Activated CD8-positive, alpha-beta T cell treated with anti-CD3 and anti-CD28 coated beads for 36 hours (primary cell): ENCODE results near the gene CASKIN2. TPM values are rescaled to one million over a fixed set of nuclear protein-coding genes. Genes with fewer than 3 reads are reported as not detected.

Source experiments
- ATAC-seq: fragments of 200-7000 bp; cut with Tn5 transposase; one replicate; pipeline ENCODE4 v1.10.0; 2021; ENCODE audit warnings: mild to moderate bottlenecking, moderate library complexity
- CTCF ChIA-PET: fragments of 350-600 bp; sonication (Branson Sonifier 250); formaldehyde crosslinking; loops from one replicate; lab custom pipeline; 2021; ENCODE audit warnings: antibody characterized with exemption; lab: Charles Lee
- POLR2A ChIA-PET: fragments of 350-600 bp; sonication (Branson Sonifier 250); formaldehyde crosslinking; loops from one replicate; lab custom pipeline; 2021; ENCODE audit warnings: antibody characterized with exemption; lab: Charles Lee
- DNase-seq: peaks from one replicate; pipeline ENCODE4 v3.0.0-alpha.2; 2020
- H3K27ac Mint-ChIP-seq: one replicate; pipeline ENCODE4 v1.8.0; 2021; ENCODE audit warnings: mild to moderate bottlenecking, mixed read lengths
- H3K27me3 Mint-ChIP-seq: one replicate; pipeline ENCODE4 v1.8.0; 2021; ENCODE audit warnings: mixed read lengths
- H3K36me3 Mint-ChIP-seq: one replicate; pipeline ENCODE4 v1.8.0; 2021; ENCODE audit warnings: low read depth, mixed read lengths
- H3K4me1 Mint-ChIP-seq: one replicate; pipeline ENCODE4 v1.8.0; 2021; ENCODE audit warnings: low read depth, mixed read lengths
- H3K4me3 Mint-ChIP-seq: one replicate; pipeline ENCODE4 v1.8.0; 2021; ENCODE audit warnings: mild to moderate bottlenecking, moderate library complexity, mixed read lengths
- H3K9me3 Mint-ChIP-seq: one replicate; pipeline ENCODE4 v1.8.0; 2021; ENCODE audit warnings: mixed read lengths
- CTCF ChIP-seq: fragments of 200-600 bp; IDR thresholded peaks from one replicate; pipeline ENCODE4 v1.8.0; 2022; ENCODE audit warnings: antibody characterized with exemption, mild to moderate bottlenecking
- intact Hi-C: fragments of 100-400 bp; cut with micrococcal nuclease; formaldehyde crosslinking; loops from one replicate; pipeline ENCODE4 v1.10.0; 2022
- total RNA-seq, 2 experiments: library from RNA; stranded (reverse); gene quantifications; one replicate each; pipeline ENCODE4 v1.2.3, GENCODE V29; 2021

Gene CASKIN2
- total RNA-seq, 2 experiments from 2014 or later: 2.2 to 2.5 TPM

GRCh38 chr17:75468291-75468754 lies 47.0 kb downstream of the CASKIN2 start:
- ATAC-seq (no peak), DNase-seq (no peak)
- H3K27ac Mint-ChIP-seq: no peak overlapping the region
- H3K4me1 Mint-ChIP-seq: peaks cover 4% of the 10 kb centered on the region
- ChIA-PET POLR2A (interaction anchor here (0.5 to 1.4 kb wide), 2 partner anchors 9 to 63 kb away, joined by 3 to 4 read pairs; partner anchors contain the start of gene GRB2), CTCF (no interaction called here)
- no peaks in the 10 kb centered on the region for H3K9me3 Mint-ChIP-seq
- no peak for TF ChIP-seq CTCF
- intact Hi-C loops: no loop called here
- H3K4me3 Mint-ChIP-seq: no peak overlapping the region
- no peaks in the 10 kb centered on the region for H3K27me3 Mint-ChIP-seq
- H3K36me3 Mint-ChIP-seq: peaks cover 4% of the 10 kb centered on the region

- H3K27me3 Mint-ChIP-seq: no peaks in the 10 kb centered on the region
- intact Hi-C loops: no loop called here
These were observed 50.3 kb downstream of the CASKIN2 start for GRCh38 chr17:75465039-75465438.

DNA sequence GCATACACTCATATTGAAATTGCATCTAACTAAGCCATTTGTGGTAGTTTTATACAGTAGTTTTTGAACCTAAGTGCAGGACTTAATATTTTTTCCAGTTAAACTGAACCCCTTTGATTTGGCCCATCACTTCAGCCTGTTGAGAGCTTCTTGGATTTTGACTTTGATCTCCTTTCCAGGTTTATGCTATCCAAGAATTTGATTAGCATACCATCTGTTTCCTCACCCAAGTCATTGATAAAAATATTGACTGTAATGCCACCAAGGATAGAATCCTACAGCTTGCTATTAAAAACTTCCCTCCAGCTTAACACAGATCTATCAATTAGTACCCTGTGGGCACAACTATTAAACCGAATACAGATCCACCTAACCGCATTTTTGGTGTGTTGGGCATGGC lies 51.7 kb downstream of the CASKIN2 start:
- Mint-ChIP-seq H3K27ac (no peak overlapping the region), H3K27me3 (no peaks in the 10 kb centered on the region), H3K36me3 (peaks cover 2% of the 10 kb centered on the region), H3K4me1 (peaks cover 11% of the 10 kb centered on the region), H3K4me3 (no peak overlapping the region), H3K9me3 (no peaks in the 10 kb centered on the region)
- intact Hi-C loops: no loop called here
- ChIA-PET POLR2A (interaction anchor here (0.7 to 0.8 kb wide), 2 partner anchors 9 to 17 kb away, joined by 3 read pairs; no protein-coding TSS in a partner anchor), CTCF (interaction anchor here (1.2 to 1.4 kb wide), 2 partner anchors 53 to 250 kb away, joined by 3 to 4 read pairs; partner anchors contain the start of gene TSEN54)
- ATAC-seq: no peak
- no peak for DNase-seq
- TF ChIP-seq CTCF: no peak

More at GRCh38 chr17:75465039-75465438, 50.3 kb downstream of the CASKIN2 start:
- Mint-ChIP-seq H3K4me3 (no peak overlapping the region), H3K4me1 (peaks cover 6% of the 10 kb centered on the region), H3K36me3 (peaks cover 2% of the 10 kb centered on the region), H3K9me3 (no peaks in the 10 kb centered on the region), H3K27ac (no peak overlapping the region)
- CTCF ChIA-PET: no interaction called here
- DNase-seq: no peak
- POLR2A ChIA-PET: no interaction called here
- ATAC-seq: no peak
- TF ChIP-seq CTCF: no peak

DNA sequence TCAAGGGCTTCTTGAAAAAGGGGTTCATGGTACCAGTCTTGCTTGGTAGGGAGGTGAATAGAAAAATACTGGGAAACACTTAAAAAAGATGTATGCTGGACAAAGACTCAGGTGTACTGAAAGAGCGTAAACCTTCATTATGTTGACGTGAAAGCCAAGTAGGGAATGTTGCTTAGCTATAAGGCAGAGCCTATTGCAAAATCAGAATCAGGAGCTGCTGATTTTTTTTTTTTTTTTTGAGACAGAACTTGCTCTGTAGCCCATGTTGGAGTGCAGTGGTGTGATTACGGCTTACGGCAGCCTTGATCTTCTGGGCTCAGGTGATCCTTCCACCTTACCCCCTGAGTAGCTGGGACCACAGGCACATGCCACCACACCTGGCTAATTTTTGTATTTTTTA lies 55.0 kb downstream of the CASKIN2 start:
- H3K27ac Mint-ChIP-seq: no peak overlapping the region
- intact Hi-C loops: no loop called here
- H3K4me3 Mint-ChIP-seq: no peak overlapping the region
- H3K36me3 Mint-ChIP-seq: no peaks in the 10 kb centered on the region
- no peaks in the 10 kb centered on the region for H3K27me3 Mint-ChIP-seq
- no peaks in the 10 kb centered on the region for H3K9me3 Mint-ChIP-seq
- CTCF ChIA-PET: no interaction called here
- TF ChIP-seq CTCF: no peak
- POLR2A ChIA-PET: interaction anchor here (1.4 kb wide), 1 partner anchor 13 kb away, joined by 3 read pairs; no protein-coding TSS in a partner anchor
- ATAC-seq (no peak), DNase-seq (no peak)
- H3K4me1 Mint-ChIP-seq: peaks cover 23% of the 10 kb centered on the region

DNA sequence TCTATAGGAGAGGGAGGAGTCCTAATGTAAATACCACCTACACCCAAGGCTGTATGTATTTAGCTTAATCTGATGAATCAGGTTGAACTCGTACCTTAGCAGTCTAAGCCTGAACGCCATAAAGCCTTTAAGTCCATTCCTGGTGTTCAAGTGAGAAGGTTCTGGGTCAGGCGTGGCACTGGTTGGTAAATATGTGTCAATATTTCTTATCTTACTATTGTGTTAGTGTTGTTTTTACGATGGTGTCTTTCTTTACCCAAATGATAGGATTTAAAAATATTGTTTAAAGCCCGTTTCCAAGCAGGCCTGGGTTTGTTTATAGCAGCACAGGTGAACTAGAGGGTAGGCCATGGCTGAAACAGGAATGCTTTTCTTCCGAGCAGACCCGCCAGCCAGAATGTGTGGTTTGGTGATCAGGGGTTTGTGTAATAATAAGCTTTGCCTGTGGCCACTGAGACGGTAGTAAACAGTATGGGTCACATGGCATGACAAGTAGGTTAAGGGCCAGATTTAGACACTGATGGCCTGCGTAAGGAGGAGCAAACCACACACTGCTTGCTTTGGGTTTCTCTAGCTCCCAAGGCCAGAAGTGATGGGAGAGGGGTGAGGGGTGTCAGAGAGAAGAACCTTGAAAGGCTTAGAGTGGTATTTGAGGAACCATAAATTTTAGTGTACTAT lies 55.6 kb downstream of the CASKIN2 start:
- H3K4me3 Mint-ChIP-seq: no peak overlapping the region
- DNase-seq (no peak), ATAC-seq (no peak)
- POLR2A ChIA-PET: interaction anchor here (1.4 to 1.5 kb wide), 2 partner anchors 8 to 13 kb away, joined by 3 to 4 read pairs; no protein-coding TSS in a partner anchor
- no peaks in the 10 kb centered on the region for H3K9me3 Mint-ChIP-seq
- no peak for TF ChIP-seq CTCF
- H3K27me3 Mint-ChIP-seq: no peaks in the 10 kb centered on the region
- intact Hi-C loops: no loop called here
- H3K4me1 Mint-ChIP-seq: peaks cover 23% of the 10 kb centered on the region
- CTCF ChIA-PET: no interaction called here
- no peaks in the 10 kb centered on the region for H3K36me3 Mint-ChIP-seq
- no peak overlapping the region for H3K27ac Mint-ChIP-seq
